GM12801 (cell line): Measurements from ENCODE around the gene ZHX3.

Experiments
- TF ChIP-seq, protein P1 (sequence below): IDR thresholded peaks from one replicate; pipeline ENCODE4 v1.5.1; 2011; ENCODE audit warnings: control low read depth; ENCODE audit not compliant: insufficient read length; ENCODE audit errors: extremely low read depth

The ZHX3 gene

DNA sequence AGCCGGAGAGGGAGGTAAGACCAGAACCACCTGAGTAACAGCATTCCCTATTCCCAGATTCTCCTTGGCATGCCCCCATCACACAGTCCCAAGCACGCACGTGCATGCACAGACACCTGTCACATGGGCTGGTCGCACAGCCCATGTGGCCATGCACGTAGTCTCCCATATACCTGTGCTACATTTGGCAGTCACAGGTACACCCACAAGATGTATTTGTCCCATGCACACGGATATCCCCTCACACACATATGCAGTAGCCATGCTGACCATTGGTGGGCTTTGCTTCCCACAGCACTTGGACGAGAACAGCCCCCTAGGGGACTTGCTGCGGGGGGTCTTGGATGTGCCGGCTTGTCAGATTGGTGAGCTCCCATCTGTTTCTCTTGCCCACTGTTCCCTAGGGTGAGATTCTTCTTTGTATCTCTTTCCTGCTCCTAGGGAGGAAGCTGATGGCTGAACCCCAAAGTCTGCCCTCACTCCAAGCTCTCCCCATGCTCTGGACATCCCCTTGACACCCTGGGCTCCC, 148.3 kb downstream of the ZHX3 start:
- TF ChIP-seq, protein P1, sequence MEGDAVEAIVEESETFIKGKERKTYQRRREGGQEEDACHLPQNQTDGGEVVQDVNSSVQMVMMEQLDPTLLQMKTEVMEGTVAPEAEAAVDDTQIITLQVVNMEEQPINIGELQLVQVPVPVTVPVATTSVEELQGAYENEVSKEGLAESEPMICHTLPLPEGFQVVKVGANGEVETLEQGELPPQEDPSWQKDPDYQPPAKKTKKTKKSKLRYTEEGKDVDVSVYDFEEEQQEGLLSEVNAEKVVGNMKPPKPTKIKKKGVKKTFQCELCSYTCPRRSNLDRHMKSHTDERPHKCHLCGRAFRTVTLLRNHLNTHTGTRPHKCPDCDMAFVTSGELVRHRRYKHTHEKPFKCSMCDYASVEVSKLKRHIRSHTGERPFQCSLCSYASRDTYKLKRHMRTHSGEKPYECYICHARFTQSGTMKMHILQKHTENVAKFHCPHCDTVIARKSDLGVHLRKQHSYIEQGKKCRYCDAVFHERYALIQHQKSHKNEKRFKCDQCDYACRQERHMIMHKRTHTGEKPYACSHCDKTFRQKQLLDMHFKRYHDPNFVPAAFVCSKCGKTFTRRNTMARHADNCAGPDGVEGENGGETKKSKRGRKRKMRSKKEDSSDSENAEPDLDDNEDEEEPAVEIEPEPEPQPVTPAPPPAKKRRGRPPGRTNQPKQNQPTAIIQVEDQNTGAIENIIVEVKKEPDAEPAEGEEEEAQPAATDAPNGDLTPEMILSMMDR: no peak

DNA sequence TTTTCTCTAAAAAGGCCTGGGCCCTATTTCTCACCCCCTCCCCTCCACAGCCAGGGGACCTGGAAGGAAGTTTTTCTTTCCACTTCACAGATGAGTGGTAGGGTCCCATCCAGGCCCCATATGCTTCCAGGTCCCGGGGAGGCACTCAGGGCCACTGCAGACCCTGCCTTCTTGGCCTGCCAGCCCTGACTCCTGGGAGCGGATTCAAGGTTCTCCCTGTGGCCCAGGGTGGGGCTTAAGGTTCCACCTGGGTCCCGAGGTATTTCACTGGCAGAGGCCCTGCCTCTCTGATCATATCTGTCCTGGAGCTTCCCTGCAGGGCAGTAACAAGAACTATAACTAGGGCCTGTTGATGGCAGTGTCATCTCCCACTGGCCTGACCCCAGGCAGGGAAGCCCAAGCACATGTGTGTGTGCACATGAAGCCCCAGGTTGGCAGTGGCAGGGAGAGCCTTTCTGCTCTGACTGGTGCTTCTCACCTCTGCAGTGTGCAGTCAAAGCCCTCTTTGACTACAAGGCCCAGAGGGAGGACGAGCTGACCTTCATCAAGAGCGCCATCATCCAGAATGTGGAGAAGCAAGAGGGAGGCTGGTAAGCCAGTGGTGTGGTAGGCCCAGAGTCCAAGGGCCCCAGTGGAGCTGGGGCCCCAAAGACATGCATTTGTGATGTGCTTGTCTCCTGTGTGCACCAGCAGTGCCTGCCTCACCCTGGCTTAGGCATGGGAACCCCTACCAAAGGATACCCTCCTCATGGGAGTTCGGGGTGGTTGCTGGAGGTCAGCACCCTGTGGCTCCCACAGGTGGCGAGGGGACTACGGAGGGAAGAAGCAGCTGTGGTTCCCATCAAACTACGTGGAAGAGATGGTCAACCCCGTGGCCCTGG, 149.0 kb downstream of the ZHX3 start:
- TF ChIP-seq, protein P1: no peak

DNA sequence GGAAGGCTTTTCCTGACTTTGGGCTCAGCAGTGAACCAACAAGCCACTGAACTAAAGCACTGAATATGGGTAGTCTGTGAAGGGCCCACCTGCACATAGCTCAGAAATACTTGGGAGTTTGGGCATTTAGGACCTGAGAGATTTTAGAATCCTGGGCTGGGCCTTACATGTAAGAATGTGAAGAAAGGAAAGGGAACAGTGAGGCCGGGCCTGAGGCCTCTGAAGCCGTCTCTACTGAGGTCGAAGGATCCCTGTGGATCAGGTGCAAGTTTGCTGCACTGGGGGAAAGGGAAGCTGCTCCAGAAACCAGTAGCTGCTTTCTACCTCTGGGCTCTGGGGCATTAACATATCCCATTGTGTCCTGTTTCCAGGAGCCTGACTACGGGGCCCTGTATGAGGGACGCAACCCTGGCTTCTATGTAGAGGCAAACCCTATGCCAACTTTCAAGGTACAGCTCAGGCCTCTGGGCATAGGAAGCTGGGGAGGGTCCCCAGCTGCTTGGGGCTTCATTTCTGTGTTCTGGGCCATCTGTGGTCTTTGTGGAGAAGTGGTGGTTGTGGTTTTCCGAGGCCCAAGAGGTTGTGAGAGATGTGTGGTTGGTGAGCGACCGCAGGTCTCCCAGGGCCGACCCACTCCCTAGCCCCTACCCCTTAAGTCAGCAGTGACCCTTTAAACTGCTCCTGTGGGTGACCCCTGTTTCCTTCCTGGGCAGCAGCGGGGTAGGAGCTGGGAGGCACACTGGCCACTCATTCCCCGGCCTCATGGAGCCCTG, 149.9 kb downstream of the ZHX3 start:
- TF ChIP-seq, protein P1: no peak

DNA sequence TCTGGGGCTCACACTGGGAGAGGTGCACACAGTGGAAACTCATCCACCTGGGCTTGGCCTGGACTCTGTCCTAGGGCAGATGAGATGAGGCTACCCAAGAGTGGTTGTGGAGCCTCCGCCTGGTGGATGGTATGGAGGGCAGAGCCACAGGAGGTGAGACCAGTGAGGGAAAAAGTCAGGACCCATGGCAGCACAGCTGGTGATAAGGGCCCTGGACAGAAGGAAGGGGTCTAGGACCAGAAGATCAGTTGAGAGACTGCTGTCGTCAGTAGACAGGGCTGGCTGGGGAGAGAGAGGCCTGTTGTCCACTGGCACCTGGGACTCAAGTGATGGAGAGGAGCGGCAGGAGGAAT, 150.4 kb downstream of the ZHX3 start:
- TF ChIP-seq, protein P1: no peak

DNA sequence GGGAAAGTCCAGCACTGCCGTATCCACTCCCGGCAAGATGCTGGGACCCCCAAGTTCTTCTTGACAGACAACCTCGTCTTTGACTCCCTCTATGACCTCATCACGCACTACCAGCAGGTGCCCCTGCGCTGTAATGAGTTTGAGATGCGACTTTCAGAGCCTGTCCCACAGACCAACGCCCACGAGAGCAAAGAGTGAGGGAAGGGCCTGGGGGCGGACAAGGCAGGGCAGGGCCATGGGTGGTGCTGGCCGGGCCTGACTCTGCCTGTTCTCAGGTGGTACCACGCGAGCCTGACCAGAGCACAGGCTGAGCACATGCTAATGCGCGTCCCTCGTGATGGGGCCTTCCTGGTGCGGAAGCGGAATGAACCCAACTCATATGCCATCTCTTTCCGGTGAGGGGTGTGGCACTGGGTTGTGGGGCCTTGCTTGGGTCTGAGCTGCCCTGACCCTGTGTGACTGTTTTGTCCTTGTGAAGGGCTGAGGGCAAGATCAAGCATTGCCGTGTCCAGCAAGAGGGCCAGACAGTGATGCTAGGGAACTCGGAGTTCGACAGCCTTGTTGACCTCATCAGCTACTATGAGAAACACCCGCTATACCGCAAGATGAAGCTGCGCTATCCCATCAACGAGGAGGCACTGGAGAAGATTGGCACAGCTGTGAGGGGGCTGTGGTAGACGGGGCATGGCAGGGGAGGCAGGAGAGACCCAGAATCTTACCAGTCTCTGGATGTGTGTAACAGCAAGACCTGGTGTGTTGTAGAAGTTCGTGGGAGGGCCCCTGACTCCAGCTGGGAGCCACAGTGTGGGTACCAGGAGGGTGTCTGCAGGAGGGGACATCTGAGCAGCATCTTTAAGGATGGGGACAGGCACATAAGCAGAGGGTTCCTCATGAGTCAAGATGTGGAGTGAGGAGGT, 151.1 kb downstream of the ZHX3 start:
- TF ChIP-seq, protein P1: no peak

DNA sequence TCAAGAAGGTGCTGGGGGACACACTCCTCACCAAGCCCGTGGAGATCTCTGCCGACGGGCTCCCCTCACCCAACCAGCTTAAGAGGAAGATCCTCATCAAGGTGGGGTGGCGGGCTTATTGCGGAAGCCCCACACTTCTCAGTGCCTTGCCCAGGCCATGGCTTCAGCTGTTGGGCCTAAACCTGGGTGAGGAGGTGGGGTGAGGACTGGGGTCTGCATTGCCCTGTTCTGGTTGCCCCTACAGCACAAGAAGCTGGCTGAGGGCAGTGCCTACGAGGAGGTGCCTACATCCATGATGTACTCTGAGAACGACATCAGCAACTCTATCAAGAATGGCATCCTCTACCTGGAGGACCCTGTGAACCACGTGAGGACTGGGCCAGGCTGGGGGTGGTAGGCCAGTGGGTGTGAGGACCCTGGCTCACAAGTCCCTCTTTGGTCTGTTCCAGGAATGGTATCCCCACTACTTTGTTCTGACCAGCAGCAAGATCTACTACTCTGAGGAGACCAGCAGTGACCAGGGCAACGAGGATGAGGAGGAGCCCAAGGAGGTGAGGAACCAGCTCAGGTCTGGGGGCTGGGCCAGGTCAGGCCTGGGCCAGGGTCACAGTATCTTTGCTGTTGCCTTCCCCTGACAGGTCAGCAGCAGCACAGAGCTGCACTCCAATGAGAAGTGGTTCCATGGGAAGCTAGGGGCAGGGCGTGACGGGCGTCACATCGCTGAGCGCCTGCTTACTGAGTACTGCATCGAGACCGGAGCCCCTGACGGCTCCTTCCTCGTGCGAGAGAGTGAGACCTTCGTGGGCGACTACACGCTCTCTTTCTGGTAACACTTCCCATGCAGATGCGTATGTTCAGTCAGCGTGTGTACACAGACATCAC, 152.3 kb downstream of the ZHX3 start:
- TF ChIP-seq, protein P1: no peak
